ENCODE data around the gene GATA6.

DNA sequence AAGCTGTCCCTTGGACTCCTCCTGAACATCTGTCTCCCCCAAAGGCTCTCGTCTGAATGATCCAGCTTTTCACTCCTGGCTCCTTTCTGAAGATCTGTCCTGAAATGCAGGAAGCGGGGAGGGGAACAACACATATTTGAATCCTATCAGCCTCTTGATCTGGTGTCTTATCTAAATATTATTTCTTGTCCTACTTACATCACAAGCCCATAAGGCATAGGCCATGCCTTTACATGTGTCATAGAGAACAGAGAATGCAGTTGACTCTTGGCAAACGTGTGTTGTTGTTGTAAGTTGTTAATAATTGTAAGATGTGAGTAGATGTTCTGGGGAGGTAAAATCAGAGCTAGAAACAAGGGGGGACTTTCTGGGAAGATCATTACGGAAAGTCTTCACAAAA is 57.4 kb downstream of the GATA6 start:
- TF ChIP-seq POLR2AphosphoS5 (IDR thresholded peaks at IDR 0.05; ENCODE audit: low read depth, low read length): no peak
- TF ChIP-seq, protein P1, sequence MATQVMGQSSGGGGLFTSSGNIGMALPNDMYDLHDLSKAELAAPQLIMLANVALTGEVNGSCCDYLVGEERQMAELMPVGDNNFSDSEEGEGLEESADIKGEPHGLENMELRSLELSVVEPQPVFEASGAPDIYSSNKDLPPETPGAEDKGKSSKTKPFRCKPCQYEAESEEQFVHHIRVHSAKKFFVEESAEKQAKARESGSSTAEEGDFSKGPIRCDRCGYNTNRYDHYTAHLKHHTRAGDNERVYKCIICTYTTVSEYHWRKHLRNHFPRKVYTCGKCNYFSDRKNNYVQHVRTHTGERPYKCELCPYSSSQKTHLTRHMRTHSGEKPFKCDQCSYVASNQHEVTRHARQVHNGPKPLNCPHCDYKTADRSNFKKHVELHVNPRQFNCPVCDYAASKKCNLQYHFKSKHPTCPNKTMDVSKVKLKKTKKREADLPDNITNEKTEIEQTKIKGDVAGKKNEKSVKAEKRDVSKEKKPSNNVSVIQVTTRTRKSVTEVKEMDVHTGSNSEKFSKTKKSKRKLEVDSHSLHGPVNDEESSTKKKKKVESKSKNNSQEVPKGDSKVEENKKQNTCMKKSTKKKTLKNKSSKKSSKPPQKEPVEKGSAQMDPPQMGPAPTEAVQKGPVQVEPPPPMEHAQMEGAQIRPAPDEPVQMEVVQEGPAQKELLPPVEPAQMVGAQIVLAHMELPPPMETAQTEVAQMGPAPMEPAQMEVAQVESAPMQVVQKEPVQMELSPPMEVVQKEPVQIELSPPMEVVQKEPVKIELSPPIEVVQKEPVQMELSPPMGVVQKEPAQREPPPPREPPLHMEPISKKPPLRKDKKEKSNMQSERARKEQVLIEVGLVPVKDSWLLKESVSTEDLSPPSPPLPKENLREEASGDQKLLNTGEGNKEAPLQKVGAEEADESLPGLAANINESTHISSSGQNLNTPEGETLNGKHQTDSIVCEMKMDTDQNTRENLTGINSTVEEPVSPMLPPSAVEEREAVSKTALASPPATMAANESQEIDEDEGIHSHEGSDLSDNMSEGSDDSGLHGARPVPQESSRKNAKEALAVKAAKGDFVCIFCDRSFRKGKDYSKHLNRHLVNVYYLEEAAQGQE (IDR thresholded peaks at IDR 0.05; ENCODE audit: insufficient read depth in 1 of 2, low read depth in 2 of 2, low read length in 2 of 2): no peak
- TF ChIP-seq TAF1 (IDR thresholded peaks at IDR 0.05; ENCODE audit: borderline replicate concordance, insufficient read depth, low read length): no peak
